Activated naive CD8-positive, alpha-beta T cell treated with anti-CD3 and anti-CD28 coated beads for 36 hours (primary cell): ENCODE measurements around the gene TRAF2. TPM values are rescaled to one million over a fixed set of nuclear protein-coding genes. Genes with fewer than 3 reads are reported as not detected.
A peak's percentile ranks its signal among the peaks of the same experiment; 100 is the strongest.

Experiments
- DNase-seq: peaks from one replicate; pipeline ENCODE4 v3.0.0; 2021
- H3K27ac Mint-ChIP-seq: one replicate; pipeline ENCODE4 v1.8.0; 2022; ENCODE audit warnings: mild to moderate bottlenecking, moderate library complexity, mixed read lengths
- H3K27me3 Mint-ChIP-seq: one replicate; pipeline ENCODE4 v1.8.0; 2022; ENCODE audit warnings: mild to moderate bottlenecking, mixed read lengths
- H3K36me3 Mint-ChIP-seq: one replicate; pipeline ENCODE4 v1.8.0; 2021; ENCODE audit warnings: mild to moderate bottlenecking, mixed read lengths
- H3K4me1 Mint-ChIP-seq: one replicate; pipeline ENCODE4 v1.8.0; 2021; ENCODE audit warnings: mixed read lengths
- H3K4me3 Mint-ChIP-seq: one replicate; pipeline ENCODE4 v1.8.0; 2022; ENCODE audit warnings: mild to moderate bottlenecking, moderate library complexity, mixed read lengths
- H3K9me3 Mint-ChIP-seq: one replicate; pipeline ENCODE4 v1.8.0; 2022; ENCODE audit warnings: mixed read lengths
- total RNA-seq, 2 experiments: library from RNA; stranded (reverse); gene quantifications; one replicate each; pipeline ENCODE4 v1.2.3, GENCODE V29; 2021

TRAF2 gene
- total RNA-seq, 2 experiments from 2014 or later: 38.8 to 45.8 TPM

DNA sequence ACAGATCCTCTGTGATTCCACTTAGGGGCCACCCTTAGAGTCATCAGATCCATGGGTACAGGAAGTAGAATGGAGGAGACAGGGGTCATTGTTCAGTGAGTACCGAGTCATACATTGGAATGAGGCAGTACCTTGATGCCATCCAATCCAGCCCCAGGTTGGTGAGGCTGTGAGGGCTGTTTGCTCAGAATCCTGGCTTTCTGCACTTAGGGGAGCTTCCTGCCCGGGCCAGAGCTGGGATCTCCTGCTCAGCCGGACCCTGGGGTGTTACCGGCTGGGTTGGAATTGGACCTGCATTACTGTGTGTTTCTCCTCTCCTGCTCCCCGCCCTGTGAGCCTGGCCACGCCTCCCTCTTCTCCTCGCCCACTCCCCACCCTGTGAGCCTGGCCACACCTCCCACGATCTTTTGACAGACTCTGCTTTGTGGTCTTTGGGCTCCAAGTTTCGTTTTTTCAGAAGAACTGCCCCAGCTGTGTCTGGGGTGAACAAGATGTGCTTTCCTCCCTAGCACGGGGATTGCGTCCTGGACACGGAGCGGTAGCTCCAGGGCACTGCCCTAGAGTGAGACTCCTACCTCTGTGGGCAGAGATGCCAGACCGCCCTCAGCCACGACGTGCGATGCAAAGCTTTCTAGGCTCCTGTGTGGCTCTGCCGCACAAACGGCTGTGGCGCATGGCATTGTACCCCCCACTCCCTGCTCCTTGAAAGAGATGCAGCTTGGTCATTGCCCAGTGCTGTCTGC lies 15.4 kb downstream of the TRAF2 start:
- Mint-ChIP-seq H3K36me3 (peaks cover 32% of the 10 kb centered on the region), H3K4me1 (peaks cover 28% of the 10 kb centered on the region), H3K27ac (peak overlapping the region; percentile 99), H3K4me3 (peak overlapping the region; percentile 56), H3K9me3 (no peaks in the 10 kb centered on the region), H3K27me3 (no peaks in the 10 kb centered on the region)
- DNase-seq: peak; percentile 84

DNA sequence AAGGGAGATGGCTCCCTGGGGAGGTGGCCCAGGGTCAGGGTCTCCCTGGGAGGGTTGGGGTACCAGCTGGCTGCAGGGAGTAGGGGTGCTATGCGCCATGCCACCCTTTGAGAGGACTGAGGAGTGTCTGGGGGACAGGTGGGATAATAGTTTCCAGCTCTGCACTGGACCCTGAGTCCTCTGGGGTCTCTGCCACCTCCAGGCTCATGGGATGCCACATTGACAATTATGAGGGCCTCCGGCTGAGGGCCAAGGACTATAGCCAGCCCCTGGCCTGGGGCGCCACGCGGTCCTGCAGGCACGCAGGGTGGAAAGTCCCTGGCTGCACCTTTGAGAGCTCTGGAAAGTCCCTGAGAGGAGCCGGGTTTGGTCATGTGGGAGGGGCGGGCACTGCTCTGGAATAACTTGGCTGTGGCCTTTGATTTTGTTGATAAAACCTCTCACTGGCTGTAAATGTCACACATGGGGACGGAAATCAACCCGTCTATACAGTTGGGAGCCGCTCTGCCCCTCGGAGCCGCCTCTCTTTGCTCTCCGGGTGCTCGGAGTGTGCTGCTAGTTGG lies 16.0 kb downstream of the TRAF2 start:
- Mint-ChIP-seq H3K4me1 (peaks cover 28% of the 10 kb centered on the region), H3K27ac (peak overlapping the region; percentile 99), H3K9me3 (no peaks in the 10 kb centered on the region), H3K27me3 (no peaks in the 10 kb centered on the region), H3K36me3 (peaks cover 38% of the 10 kb centered on the region), H3K4me3 (peak overlapping the region; percentile 56)
- DNase-seq: peak; percentile 90

DNA sequence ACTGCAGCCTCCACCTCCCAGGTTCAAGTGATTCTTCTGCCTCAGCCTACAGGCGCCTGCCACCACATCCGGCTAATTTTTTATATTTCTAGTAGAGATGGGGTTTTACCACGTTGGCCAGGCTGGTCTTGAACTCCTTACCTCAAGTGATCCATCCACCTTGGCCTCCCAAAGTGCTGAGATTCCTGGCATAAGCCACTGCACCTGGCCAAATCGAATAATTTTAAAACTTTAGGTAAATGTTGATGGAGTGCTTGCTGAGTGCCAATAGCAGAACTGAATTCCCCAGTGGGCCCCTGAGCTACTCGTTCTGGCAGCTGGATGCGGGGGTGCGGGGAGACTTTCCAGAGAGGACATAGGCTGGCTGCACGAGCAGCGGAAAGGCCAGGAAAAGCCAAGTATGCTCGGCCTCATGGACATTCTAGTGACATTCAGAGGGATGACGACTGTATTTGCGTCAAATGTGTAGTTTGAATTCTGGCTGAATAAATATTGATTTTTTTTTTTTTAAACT lies 16.8 kb downstream of the TRAF2 start:
- H3K4me1 Mint-ChIP-seq: peaks cover 28% of the 10 kb centered on the region
- H3K4me3 Mint-ChIP-seq: no peak overlapping the region
- H3K36me3 Mint-ChIP-seq: peaks cover 38% of the 10 kb centered on the region
- H3K27me3 Mint-ChIP-seq: no peaks in the 10 kb centered on the region
- H3K9me3 Mint-ChIP-seq: no peaks in the 10 kb centered on the region
- DNase-seq: no peak
- H3K27ac Mint-ChIP-seq: peak overlapping the region; percentile 99

DNA sequence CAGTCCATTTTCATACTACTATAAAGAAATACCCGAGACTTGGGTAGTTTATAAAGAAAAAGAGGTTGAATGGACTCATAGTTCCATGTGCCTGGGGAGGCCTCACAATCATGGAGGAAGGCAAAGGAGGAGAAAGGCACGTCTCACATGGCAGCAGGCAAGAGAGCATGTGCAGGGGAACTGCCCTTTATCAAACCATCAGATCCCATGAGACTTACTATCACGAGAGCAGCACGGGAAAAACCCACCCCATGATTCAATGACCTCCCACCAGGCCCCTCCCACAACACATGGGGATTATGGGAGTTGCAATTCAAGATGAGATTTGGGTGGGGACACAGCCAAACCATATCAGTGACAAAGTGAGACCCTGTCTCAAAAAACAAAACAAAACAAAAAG lies 19.9 kb downstream of the TRAF2 start:
- DNase-seq: no peak
- Mint-ChIP-seq H3K27ac (peak overlapping the region; percentile 49), H3K36me3 (peaks cover 23% of the 10 kb centered on the region), H3K27me3 (no peaks in the 10 kb centered on the region), H3K4me3 (no peak overlapping the region), H3K9me3 (no peaks in the 10 kb centered on the region), H3K4me1 (peaks cover 23% of the 10 kb centered on the region)

DNA sequence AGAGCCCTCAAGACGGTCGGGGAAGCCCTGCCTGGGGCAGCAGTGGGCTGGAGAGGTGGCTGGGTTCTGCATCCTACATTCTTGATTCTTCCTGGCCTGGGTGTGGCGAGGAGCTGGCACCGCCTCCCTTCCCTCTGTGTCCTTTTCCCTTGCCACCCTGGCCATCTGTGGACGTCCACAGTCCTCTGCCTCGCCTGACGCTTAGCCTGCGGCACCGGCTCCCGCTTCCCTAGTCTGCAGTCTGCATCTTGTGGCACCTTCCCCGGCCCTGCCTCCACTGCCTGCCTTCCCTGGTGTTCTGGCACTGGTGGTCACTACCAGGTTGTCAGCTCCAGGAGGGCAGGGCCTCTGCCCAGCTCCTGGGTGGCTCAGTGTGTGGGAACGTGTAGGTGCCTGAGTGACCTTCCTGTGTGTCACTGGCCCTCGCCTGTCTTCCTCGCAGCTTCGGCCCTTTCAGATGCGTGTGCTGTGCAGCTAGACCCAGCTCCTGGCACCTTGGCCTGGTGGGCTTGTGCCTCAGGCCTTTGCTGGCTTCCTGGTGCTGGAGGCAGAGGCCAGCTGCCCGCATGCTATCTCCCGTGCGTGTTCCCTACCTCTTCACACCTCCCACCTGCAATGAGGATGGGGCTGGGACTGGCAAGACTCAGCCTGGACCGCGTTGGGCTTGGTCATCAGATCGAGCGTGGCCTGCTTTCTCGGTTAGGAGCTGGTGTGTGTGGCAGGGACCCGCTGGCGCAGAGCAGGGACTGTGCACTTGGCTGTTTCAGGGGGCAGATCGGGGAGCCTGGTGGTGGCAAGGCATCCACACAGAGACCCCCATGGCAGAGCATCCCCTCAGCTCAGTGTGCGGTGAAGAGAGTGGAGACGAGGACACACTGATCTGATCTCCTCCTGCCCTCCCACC lies 20.9 kb downstream of the TRAF2 start:
- H3K27me3 Mint-ChIP-seq: no peaks in the 10 kb centered on the region
- peaks cover 13% of the 10 kb centered on the region for H3K4me1 Mint-ChIP-seq
- H3K9me3 Mint-ChIP-seq: no peaks in the 10 kb centered on the region
- peaks cover 22% of the 10 kb centered on the region for H3K36me3 Mint-ChIP-seq
- H3K4me3 Mint-ChIP-seq: no peak overlapping the region
- H3K27ac Mint-ChIP-seq: no peak overlapping the region
- DNase-seq: no peak

DNA sequence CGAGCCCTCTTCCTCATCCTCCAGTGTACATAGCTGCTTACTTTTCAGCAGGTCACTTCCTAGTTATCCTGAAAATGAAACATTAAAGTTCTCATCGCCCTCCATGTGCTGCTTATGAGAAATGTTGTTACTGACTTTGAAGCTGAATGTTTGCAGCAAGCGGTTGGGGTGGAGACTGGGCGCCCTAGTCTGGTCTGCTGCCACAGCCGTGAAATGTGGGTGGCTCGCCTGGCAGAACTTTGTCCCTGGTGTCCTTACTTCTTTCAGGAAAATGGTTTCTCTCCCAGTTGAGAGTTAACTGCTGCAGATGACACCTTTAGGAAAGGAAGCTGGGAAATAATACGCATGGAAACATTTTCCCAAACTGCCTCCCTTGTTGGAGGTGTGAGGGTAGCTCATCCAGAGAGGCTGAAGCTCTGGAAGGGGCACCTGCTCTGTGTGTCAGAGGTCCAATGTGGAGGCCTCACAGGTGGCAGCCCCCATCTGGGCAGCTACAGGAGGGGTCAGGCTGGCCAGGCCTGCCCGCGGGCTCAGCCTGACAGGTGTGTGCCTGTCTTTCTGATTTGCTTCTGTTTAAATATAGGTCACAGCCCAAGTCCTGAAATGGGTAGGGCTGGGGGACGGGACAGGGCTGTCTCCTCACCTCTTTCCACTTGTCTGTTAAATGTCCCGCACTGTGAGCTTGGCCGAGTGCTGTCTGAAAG lies 24.0 kb downstream of the TRAF2 start:
- H3K4me3 Mint-ChIP-seq: no peak overlapping the region
- peaks cover 4% of the 10 kb centered on the region for H3K4me1 Mint-ChIP-seq
- no peaks in the 10 kb centered on the region for H3K27me3 Mint-ChIP-seq
- DNase-seq: no peak
- H3K9me3 Mint-ChIP-seq: no peaks in the 10 kb centered on the region
- H3K27ac Mint-ChIP-seq: peak overlapping the region; percentile 57
- H3K36me3 Mint-ChIP-seq: peaks cover 11% of the 10 kb centered on the region

DNA sequence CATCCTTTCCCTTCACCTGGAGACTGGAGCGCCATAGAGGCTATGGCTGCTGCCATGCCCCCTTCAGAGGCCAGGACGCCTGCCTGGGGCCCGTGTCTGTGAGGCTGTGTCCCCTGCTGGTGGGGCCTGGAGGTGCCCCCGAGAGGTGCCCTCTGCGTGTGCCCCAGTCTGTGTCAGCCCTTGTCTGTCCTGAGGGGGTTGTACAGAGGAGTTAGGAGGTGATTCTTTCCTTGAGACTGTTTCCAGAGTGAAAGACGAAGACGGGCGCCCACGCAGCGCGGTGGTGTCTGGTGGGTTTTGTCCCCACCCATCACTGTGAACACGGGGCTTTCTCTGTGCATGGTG lies 24.6 kb downstream of the TRAF2 start:
- H3K4me3 Mint-ChIP-seq: no peak overlapping the region
- peak overlapping the region; percentile 57 for H3K27ac Mint-ChIP-seq
- peaks cover 10% of the 10 kb centered on the region for H3K36me3 Mint-ChIP-seq

DNA sequence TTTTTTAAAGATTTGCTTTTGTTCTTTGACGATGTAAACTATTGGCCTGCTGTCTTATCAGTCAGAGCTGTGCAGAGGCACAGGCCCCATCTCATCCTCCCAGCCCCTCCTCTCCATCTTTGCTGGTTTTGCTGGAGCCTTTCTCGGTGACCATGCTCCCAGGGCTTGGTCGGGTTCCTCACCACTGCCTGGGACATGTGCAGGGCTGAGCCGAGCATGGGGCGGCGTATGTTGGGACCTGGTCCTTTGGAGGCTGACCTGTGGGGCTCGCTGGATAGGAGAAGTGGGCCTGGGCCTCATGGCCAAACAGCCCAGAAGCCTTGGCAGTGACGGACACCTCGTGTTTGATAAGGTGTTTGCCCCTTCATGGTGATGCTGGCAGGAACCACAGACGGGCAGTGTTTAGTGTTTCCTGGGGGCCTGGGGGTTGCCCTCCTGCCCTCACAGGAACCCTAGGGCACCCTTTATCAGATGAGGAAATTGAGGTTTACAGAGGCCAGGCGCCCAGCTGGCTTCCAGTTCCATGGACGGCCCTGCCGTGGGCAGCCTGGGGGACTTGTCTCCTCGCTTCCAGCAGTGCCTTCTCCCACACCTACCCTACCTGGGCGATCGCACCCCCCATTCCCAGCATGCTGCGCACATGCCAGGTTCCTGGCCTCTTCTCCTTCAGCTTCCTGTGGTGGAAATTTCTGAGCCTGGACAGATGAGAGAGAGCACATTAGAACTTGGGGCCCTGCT lies 27.6 kb downstream of the TRAF2 start:
- H3K36me3 Mint-ChIP-seq: peaks cover 19% of the 10 kb centered on the region
- no peak overlapping the region for H3K27ac Mint-ChIP-seq
- DNase-seq: no peak
- no peaks in the 10 kb centered on the region for H3K9me3 Mint-ChIP-seq
- no peaks in the 10 kb centered on the region for H3K27me3 Mint-ChIP-seq
- H3K4me1 Mint-ChIP-seq: no peaks in the 10 kb centered on the region
- no peak overlapping the region for H3K4me3 Mint-ChIP-seq

More for the DNA sequence above, 24.6 kb downstream of the TRAF2 start:
- DNase-seq: no peak
- Mint-ChIP-seq H3K9me3 (no peaks in the 10 kb centered on the region), H3K4me1 (peaks cover 4% of the 10 kb centered on the region), H3K27me3 (no peaks in the 10 kb centered on the region)

DNA sequence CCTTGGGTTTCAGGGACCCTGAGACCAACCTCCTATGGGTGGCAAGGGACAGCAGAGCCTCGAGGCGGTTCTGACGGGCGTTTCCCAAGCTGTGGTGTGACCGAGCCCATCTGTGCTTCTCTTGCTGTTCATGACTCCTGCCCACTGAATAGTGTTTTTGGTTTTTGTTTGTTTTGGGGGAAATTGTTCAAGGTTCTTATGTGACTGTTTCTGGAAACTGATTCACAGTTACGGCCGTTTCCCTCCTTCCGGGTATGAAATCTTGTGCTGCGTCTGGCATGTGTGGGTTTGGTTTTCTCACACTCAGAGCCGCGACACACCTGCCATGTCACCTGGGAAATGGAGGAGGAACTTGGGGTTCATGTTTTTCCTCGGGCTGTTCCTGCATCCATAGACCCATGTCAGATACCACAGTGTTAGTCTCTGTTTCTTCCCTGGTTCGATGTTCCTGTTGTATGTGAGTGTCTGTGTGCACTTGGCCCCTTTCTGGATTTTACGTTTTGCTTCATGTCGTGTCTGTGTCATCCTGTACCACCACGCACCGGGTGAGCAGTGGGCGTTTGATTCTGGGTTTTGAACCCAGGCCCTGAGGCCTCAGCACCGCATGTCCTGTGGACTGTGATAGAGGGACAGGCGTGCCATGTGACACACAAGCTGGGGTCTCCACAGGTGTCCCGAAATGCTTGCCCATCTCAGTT lies 29.5 kb downstream of the TRAF2 start:
- Mint-ChIP-seq H3K27ac (no peak overlapping the region), H3K36me3 (peaks cover 30% of the 10 kb centered on the region), H3K4me1 (no peaks in the 10 kb centered on the region), H3K9me3 (no peaks in the 10 kb centered on the region), H3K27me3 (no peaks in the 10 kb centered on the region), H3K4me3 (no peak overlapping the region)
- no peak for DNase-seq

DNA sequence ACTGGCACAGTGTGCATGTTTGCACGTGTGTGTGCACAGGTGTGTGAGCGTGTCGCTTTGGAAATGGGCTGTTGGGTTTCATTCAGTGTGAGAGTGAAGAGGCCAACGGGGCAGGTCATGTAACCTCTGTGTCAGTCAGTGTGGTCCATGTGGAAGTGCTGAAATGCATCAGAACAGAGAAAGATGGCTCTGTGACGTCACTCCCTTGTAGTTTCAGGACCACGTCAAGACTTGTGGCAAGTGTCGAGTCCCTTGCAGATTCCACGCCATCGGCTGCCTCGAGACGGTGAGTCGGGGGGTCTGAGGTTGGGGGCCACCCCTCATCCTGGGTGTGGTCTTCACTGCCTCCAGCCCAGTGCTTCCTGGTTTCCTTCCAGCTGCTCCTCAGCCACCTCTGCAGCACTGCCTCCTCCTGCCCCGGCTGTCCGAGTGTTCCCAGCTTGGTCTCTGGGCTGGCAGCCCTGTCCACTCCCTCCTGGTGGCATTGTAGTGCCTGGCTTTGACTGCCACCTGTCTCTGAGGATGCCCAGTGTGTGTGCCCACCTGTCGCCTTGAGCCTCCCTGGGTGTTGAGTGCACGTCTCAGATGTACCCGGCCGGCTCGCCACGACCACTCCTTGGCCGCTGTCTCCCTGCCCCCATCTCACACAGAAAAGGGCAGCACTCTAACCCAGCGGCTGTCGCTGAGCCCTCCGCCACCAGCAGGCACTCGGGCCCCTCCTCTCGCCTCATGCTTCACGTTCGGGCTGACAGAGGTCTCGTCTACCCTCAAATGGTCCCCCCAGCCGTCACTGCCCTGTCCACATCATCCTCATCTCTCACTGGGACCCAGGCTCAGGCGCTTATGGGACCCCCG lies 30.2 kb downstream of the TRAF2 start:
- no peaks in the 10 kb centered on the region for H3K9me3 Mint-ChIP-seq
- no peak overlapping the region for H3K4me3 Mint-ChIP-seq
- H3K36me3 Mint-ChIP-seq: peaks cover 30% of the 10 kb centered on the region
- H3K4me1 Mint-ChIP-seq: no peaks in the 10 kb centered on the region
- DNase-seq: no peak
- H3K27ac Mint-ChIP-seq: no peak overlapping the region
- H3K27me3 Mint-ChIP-seq: no peaks in the 10 kb centered on the region

DNA sequence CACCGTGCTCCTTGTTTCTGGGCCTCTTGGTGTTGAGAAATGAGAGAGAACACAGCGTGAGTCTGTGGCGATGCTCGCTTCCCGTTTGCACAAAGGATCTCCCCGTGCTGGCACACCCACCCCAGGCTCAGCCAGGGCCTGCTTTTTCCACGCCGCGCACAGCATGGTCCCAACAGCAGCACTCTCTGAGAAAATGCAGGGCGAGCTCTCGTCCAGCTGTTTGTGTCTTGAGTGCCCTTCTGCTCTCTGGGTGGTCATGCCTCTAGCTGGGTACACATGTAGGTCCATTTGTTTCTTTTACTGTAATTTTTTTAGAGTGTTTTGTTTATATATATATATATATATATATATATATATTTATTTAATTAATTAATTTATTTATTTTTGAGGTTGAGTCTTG lies 31.6 kb downstream of the TRAF2 start:
- no peaks in the 10 kb centered on the region for H3K27me3 Mint-ChIP-seq
- no peaks in the 10 kb centered on the region for H3K9me3 Mint-ChIP-seq
- no peak overlapping the region for H3K27ac Mint-ChIP-seq
- peaks cover 30% of the 10 kb centered on the region for H3K36me3 Mint-ChIP-seq
- no peaks in the 10 kb centered on the region for H3K4me1 Mint-ChIP-seq
- no peak overlapping the region for H3K4me3 Mint-ChIP-seq
- DNase-seq: no peak

DNA sequence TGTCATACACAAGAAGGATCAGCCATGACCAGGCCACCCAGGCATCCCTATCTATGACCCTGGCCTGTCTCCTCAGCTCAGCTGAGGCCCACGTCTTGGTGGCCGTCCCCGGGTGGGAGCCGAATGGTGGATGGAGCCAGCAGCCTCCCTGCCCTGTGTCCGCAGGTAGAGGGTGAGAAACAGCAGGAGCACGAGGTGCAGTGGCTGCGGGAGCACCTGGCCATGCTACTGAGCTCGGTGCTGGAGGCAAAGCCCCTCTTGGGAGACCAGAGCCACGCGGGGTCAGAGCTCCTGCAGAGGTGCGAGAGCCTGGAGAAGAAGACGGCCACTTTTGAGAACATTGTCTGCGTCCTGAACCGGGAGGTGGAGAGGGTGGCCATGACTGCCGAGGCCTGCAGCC lies 33.8 kb downstream of the TRAF2 start:
- H3K27ac Mint-ChIP-seq: no peak overlapping the region
- H3K4me1 Mint-ChIP-seq: no peaks in the 10 kb centered on the region
- no peaks in the 10 kb centered on the region for H3K27me3 Mint-ChIP-seq
- H3K4me3 Mint-ChIP-seq: no peak overlapping the region
- H3K36me3 Mint-ChIP-seq: peaks cover 30% of the 10 kb centered on the region
- H3K9me3 Mint-ChIP-seq: no peaks in the 10 kb centered on the region
- no peak for DNase-seq

DNA sequence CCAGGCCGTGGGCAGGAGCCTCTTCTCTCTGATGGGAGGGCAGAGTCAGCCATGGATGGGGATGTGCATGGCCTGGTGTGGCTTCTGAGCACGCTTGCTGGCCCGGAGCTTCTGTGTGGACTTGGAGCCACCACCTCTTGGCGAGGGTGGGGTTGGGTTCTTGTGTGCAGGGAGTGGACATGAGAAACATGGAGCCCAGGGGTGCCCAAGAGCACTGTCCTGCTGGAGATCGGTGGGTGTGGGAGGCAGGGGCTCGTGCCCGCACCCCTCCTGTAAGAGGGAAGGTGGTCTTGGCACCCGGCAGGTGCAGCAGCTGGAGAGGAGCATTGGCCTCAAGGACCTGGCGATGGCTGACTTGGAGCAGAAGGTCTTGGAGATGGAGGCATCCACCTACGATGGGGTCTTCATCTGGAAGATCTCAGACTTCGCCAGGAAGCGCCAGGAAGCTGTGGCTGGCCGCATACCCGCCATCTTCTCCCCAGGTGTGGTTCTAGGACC lies 34.5 kb downstream of the TRAF2 start:
- H3K4me3 Mint-ChIP-seq: no peak overlapping the region
- no peaks in the 10 kb centered on the region for H3K4me1 Mint-ChIP-seq
- DNase-seq: no peak
- H3K9me3 Mint-ChIP-seq: no peaks in the 10 kb centered on the region
- H3K27me3 Mint-ChIP-seq: no peaks in the 10 kb centered on the region
- H3K27ac Mint-ChIP-seq: no peak overlapping the region
- peaks cover 33% of the 10 kb centered on the region for H3K36me3 Mint-ChIP-seq
